Measurements from ENCODE around the gene PPME1.

DNA sequence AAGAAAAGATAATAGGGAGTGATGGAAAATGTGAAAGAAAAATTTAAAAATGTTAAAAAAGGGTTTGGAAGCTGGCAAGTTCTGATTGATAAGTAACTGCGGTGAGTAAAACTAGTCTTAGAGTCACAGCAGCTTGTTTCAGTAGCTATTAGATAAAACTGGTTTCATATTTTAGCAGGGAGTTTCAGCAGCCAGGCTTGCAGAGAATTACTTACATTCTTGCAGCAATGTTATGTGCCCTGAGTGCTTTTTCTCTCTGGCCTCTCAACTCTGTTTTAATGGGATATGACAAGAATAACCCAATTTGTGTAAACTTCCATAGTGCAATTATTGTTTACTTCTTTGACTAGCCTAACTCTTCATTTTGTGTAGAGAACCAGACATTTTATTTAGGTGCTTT lies 33.6 kb downstream of the PPME1 start:
- no peak for TF ChIP-seq CTCF (tag by site-specific recombination; IDR thresholded peaks at IDR 0.05)
- no peak for TF ChIP-seq YY1 (tag by site-specific recombination; IDR thresholded peaks at IDR 0.05)
- TF ChIP-seq ZNF26 (tag by site-specific recombination; IDR thresholded peaks at IDR 0.05): no peak
- TF ChIP-seq, protein P1, sequence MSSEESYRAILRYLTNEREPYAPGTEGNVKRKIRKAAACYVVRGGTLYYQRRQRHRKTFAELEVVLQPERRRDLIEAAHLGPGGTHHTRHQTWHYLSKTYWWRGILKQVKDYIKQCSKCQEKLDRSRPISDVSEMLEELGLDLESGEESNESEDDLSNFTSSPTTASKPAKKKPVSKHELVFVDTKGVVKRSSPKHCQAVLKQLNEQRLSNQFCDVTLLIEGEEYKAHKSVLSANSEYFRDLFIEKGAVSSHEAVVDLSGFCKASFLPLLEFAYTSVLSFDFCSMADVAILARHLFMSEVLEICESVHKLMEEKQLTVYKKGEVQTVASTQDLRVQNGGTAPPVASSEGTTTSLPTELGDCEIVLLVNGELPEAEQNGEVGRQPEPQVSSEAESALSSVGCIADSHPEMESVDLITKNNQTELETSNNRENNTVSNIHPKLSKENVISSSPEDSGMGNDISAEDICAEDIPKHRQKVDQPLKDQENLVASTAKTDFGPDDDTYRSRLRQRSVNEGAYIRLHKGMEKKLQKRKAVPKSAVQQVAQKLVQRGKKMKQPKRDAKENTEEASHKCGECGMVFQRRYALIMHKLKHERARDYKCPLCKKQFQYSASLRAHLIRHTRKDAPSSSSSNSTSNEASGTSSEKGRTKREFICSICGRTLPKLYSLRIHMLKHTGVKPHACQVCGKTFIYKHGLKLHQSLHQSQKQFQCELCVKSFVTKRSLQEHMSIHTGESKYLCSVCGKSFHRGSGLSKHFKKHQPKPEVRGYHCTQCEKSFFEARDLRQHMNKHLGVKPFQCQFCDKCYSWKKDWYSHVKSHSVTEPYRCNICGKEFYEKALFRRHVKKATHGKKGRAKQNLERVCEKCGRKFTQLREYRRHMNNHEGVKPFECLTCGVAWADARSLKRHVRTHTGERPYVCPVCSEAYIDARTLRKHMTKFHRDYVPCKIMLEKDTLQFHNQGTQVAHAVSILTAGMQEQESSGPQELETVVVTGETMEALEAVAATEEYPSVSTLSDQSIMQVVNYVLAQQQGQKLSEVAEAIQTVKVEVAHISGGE (tag by site-specific recombination; conservative IDR thresholded peaks at IDR 0.05; ENCODE audit: low read depth): no peak
- TF ChIP-seq REPIN1 (tag by site-specific recombination; IDR thresholded peaks at IDR 0.05; ENCODE audit: low read depth): no peak
- no peak for TF ChIP-seq ZNF623 (tag by site-specific recombination; IDR thresholded peaks at IDR 0.05)
- TF ChIP-seq ZSCAN5A (tag by site-specific recombination; IDR thresholded peaks at IDR 0.05): no peak
- TF ChIP-seq ZNF302 (tag by site-specific recombination; IDR thresholded peaks at IDR 0.05; ENCODE audit: low read depth): no peak
- no peak for TF ChIP-seq ZFP69B (tag by site-specific recombination; IDR thresholded peaks at IDR 0.05)
- TF ChIP-seq ZNF292 (tag by site-specific recombination; IDR thresholded peaks at IDR 0.05; ENCODE audit: borderline replicate concordance, low read depth): no peak
- no peak for TF ChIP-seq ATF2 (tag by site-specific recombination; IDR thresholded peaks at IDR 0.05; ENCODE audit: low read depth)
- no peak for TF ChIP-seq ZNF660 (tag by site-specific recombination; IDR thresholded peaks at IDR 0.05)
- TF ChIP-seq TCF7L2 (IDR thresholded peaks at IDR 0.05; ENCODE audit: borderline replicate concordance, low read depth, low read length): no peak
